Endothelial cell of umbilical vein (primary cell): Measurements from ENCODE around the gene CLIC3. TPM values are rescaled to one million over a fixed set of nuclear protein-coding genes. Genes with fewer than 3 reads are reported as not detected.

ENCODE experiments used
- BruUV-seq: library from RNA; stranded (reverse); fragments of 400-500 nt; replicated peaks from 2 replicates; lab custom pipeline; 2021; lab: Mats Ljungman, UMichigan
- CTCF ChIA-PET: fragments of 300-600, 350-600 bp; sonication (Branson Sonifier 250); formaldehyde crosslinking; loops from one replicate; lab custom pipeline; 2021; ENCODE audit warnings: antibody characterized with exemption, inconsistent platforms; lab: Charles Lee
- POLR2A ChIA-PET: fragments of 300-600, 350-600 bp; sonication (Branson Sonifier 250); formaldehyde crosslinking; loops from one replicate; lab custom pipeline; 2021; ENCODE audit warnings: antibody characterized with exemption, inconsistent platforms; lab: Charles Lee
- DNase-seq: peaks from one replicate; pipeline ENCODE4 v3.0.0-alpha.2; 2011; ENCODE audit warnings: low read depth, low spot score
- FAIRE-seq: peaks from 2 replicates; lab custom pipeline; 2011; peaks lifted over from hg19 to GRCh38; lab: Jason Lieb, UNC
- H2AFZ ChIP-seq: 2 replicates; pipeline ENCODE4 v1.6.0; 2012; ENCODE audit warnings: low read depth, low read length, control low read depth, inconsistent platforms
- H3K27ac ChIP-seq: 2 replicates; pipeline ENCODE4 v1.5.1; 2011; ENCODE audit warnings: low read depth, mild to moderate bottlenecking, control low read depth, low read length, moderate library complexity; ENCODE audit not compliant: insufficient read depth
- H3K27me3 ChIP-seq, 2 experiments: 2 replicates each; pipeline versions ENCODE4 v1.6.0 to v1.6.1; 2011; ENCODE audit warnings: low read length in 2 of 2, mixed read lengths in 1 of 2; ENCODE audit not compliant: control insufficient read depth in 2 of 2, insufficient read depth in 2 of 2
- H3K36me3 ChIP-seq, 2 experiments: 2 replicates in 1 of 2; 3 replicates in 1 of 2; pipeline ENCODE4 v1.5.1; 2011; ENCODE audit warnings: low read length in 2 of 2, mild to moderate bottlenecking in 1 of 2, moderate library complexity in 1 of 2; ENCODE audit not compliant: control insufficient read depth in 2 of 2, insufficient read depth in 2 of 2; ENCODE audit errors: extremely low read depth in 1 of 2
- H3K4me1 ChIP-seq: 3 replicates; pipeline ENCODE4 v1.5.1; 2011; ENCODE audit warnings: mild to moderate bottlenecking, low read length; ENCODE audit not compliant: control insufficient read depth, insufficient read depth; ENCODE audit errors: extremely low read depth
- H3K4me2 ChIP-seq: 2 replicates; pipeline ENCODE4 v1.6.1; 2011; ENCODE audit warnings: low read length, control low read depth, mixed read lengths; ENCODE audit not compliant: insufficient read depth
- H3K4me3 ChIP-seq, 3 experiments: fragments of 200-600 bp in 1 of 3; sonication (generic), shearing (Covaris generic) in 1 of 3; replicated peaks in 1 of 3; 2 replicates each; pipeline ENCODE4 v1.5.1; 2011 to 2016; ENCODE audit warnings: control low read depth in 3 of 3, low read length in 3 of 3, mild to moderate bottlenecking in 2 of 3, inconsistent platforms in 1 of 3, low read depth in 1 of 3, moderate library complexity in 1 of 3; ENCODE audit not compliant: insufficient read depth in 1 of 3
- H3K79me2 ChIP-seq: 2 replicates; pipeline ENCODE4 v1.6.0; 2012; ENCODE audit warnings: low read length, inconsistent platforms; ENCODE audit not compliant: control insufficient read depth, insufficient read depth
- H3K9ac ChIP-seq: replicated peaks from 2 replicates; pipeline ENCODE3; 2011; ENCODE audit warnings: low read length, control low read depth; ENCODE audit not compliant: insufficient read depth; ENCODE audit errors: extremely low read depth
- H3K9me1 ChIP-seq: replicated peaks from 3 replicates; pipeline ENCODE4 v1.6.0; 2011; ENCODE audit warnings: mild to moderate bottlenecking, low read length; ENCODE audit not compliant: control insufficient read depth, insufficient read depth; ENCODE audit errors: extremely low read depth
- H3K9me3 ChIP-seq: replicated peaks from 2 replicates; pipeline ENCODE4 v1.5.1; 2012; ENCODE audit warnings: low read length, inconsistent platforms; ENCODE audit not compliant: control insufficient read depth, insufficient read depth
- H4K20me1 ChIP-seq: replicated peaks from 2 replicates; pipeline ENCODE3; 2011; ENCODE audit warnings: mild to moderate bottlenecking, low read length; ENCODE audit not compliant: control insufficient read depth, insufficient read depth; ENCODE audit errors: extremely low read depth
- FOS ChIP-seq: IDR thresholded peaks from 2 replicates; pipeline ENCODE4 v1.6.1; 2011; ENCODE audit warnings: mild to moderate bottlenecking, low read length, moderate library complexity, borderline replicate concordance; ENCODE audit not compliant: insufficient read depth
- JUN ChIP-seq: IDR thresholded peaks from 2 replicates; pipeline ENCODE4 v1.6.1; 2011; ENCODE audit warnings: borderline replicate concordance, low read depth; ENCODE audit not compliant: insufficient read length, insufficient read depth
- POLR2A ChIP-seq: IDR thresholded peaks from 2 replicates; pipeline ENCODE4 v1.6.1; 2012; ENCODE audit warnings: low read depth, mild to moderate bottlenecking, control low read depth, low read length
- dilution Hi-C: fragments of 300-500 bp; cut with MboI; formaldehyde crosslinking; loops from one replicate; pipeline ENCODE4 v1.15.0; 2019; ENCODE audit warnings: low sequenced_read_pairs; ENCODE audit not compliant: extremely low pct_ligation_motif_present
- intact Hi-C: fragments of 100-400 bp; cut with micrococcal nuclease; formaldehyde crosslinking; loops from one replicate; pipeline ENCODE4 v1.10.0; 2022
- polyA plus RNA-seq, 4 experiments: library from polyadenylated mRNA; depleted of rRNA in 3 of 4; stranded (reverse) in 3 of 4; unstranded in 1 of 4; fragments of >200 nt; gene quantifications; 2 replicates each; pipeline versions ENCODE4 v1.2.1 to v1.2.3, GENCODE V29; 2011 to 2012; ENCODE audit warnings: missing spikeins in 1 of 4
- total RNA-seq: library from RNA; stranded (reverse); gene quantifications from 2 replicates; pipeline ENCODE4 v1.2.3, GENCODE V29; 2021

CLIC3 gene
- total and polyA plus RNA-seq, 2 donors (not counting 3 experiments of a cell fraction or from before 2014, with no cell fraction given) = 2.3 TPM; not detected in 1

- BruUV-seq = no TSS peak
- H3K79me2 ChIP-seq = peaks cover 26% of the 10 kb centered on the region
- DNase-seq = no peak
- POLR2A ChIA-PET = no interaction called here
- no peak overlapping the region for H2AFZ ChIP-seq
- H3K9me3 ChIP-seq = no peaks in the 10 kb centered on the region
- H3K4me3 ChIP-seq = no peak overlapping the region
- dilution Hi-C loops = loop anchor here (25.0 kb wide), 1 partner anchor 133 kb away; the partner anchor contains the start of gene RABL6
- FAIRE-seq = no peak
- H4K20me1 ChIP-seq = no peaks in the 10 kb centered on the region
- no peak overlapping the region for H3K9ac ChIP-seq
- H3K4me1 ChIP-seq = peaks cover 5% of the 10 kb centered on the region
- no peak overlapping the region for H3K27ac ChIP-seq
- no peaks in the 10 kb centered on the region for H3K9me1 ChIP-seq
- H3K27me3 ChIP-seq = no peaks in the 10 kb centered on the region
- intact Hi-C loops = loop anchor here (2.0 to 5.0 kb wide), 2 partner anchors 47 to 97 kb away; partner anchors contain the start of genes PAXX and PHPT1
- peaks cover 2 to 17% of the 10 kb centered on the region in 2 experiments for H3K36me3 ChIP-seq
- TF ChIP-seq POLR2A (no peak), JUN (no peak), FOS (no peak)
- CTCF ChIA-PET = interaction anchor here (0.8 kb wide), 1 partner anchor 84 kb away, joined by 3 read pairs; no protein-coding TSS in a partner anchor
- H3K4me2 ChIP-seq = no peak overlapping the region
These were observed 50.8 kb downstream of the CLIC3 start for GRCh38 chr9:136945333-136946227.

Other genes starting within 250 kb of the CLIC3 start
Only the 30 nearest of the 38 such genes appear.
- gene TMEM141, start 205.2 kb downstream of the CLIC3 start, total RNA-seq = 43.2 and 44.9 TPM in 2 replicates
- 129 and 146 TPM in 2 replicates for gene TMEM141, start 205.2 kb downstream of the CLIC3 start, polyA plus RNA-seq
- 0.37 TPM in 1 of 2 replicates, not detected in the other for gene CCDC183, start 200.2 kb downstream of the CLIC3 start, total RNA-seq
- gene CCDC183, start 200.2 kb downstream of the CLIC3 start, polyA plus RNA-seq = 0.50 and 0.60 TPM in 2 replicates
- 112 TPM in 2 replicates for gene RABL6, start 188.6 kb downstream of the CLIC3 start, total RNA-seq
- gene RABL6, start 188.6 kb downstream of the CLIC3 start, polyA plus RNA-seq = 60.8 and 61.3 TPM in 2 replicates
- 1.3 and 1.7 TPM in 2 replicates for gene AJM1, start 154.1 kb downstream of the CLIC3 start, total RNA-seq
- 0.30 and 0.32 TPM in 2 replicates for gene AJM1, start 154.1 kb downstream of the CLIC3 start, polyA plus RNA-seq
- gene PHPT1, start 147.2 kb downstream of the CLIC3 start, total RNA-seq = 139 and 165 TPM in 2 replicates
- gene PHPT1, start 147.2 kb downstream of the CLIC3 start, polyA plus RNA-seq = 319 and 376 TPM in 2 replicates
- 7.2 and 7.7 TPM in 2 replicates for gene MAMDC4, start 144.2 kb downstream of the CLIC3 start, total RNA-seq
- gene MAMDC4, start 144.2 kb downstream of the CLIC3 start, polyA plus RNA-seq = 3.6 and 4.7 TPM in 2 replicates
- 356 and 388 TPM in 2 replicates for gene EDF1, start 130.3 kb downstream of the CLIC3 start, total RNA-seq
- 411 and 478 TPM in 2 replicates for gene EDF1, start 130.3 kb downstream of the CLIC3 start, polyA plus RNA-seq
- gene TRAF2, start 110.1 kb downstream of the CLIC3 start, total RNA-seq = 21.5 and 23.1 TPM in 2 replicates
- gene TRAF2, start 110.1 kb downstream of the CLIC3 start, polyA plus RNA-seq = 10.3 and 10.9 TPM in 2 replicates
- gene FBXW5, start 51.8 kb downstream of the CLIC3 start, total RNA-seq = 95.6 and 97.3 TPM in 2 replicates
- 151 and 209 TPM in 2 replicates for gene FBXW5, start 51.8 kb downstream of the CLIC3 start, polyA plus RNA-seq
- gene C8G, start 51.3 kb downstream of the CLIC3 start, total RNA-seq = 1.4 and 1.9 TPM in 2 replicates
- gene C8G, start 51.3 kb downstream of the CLIC3 start, polyA plus RNA-seq = 0.47 and 0.70 TPM in 2 replicates
- 0.35 TPM in 1 of 2 replicates, not detected in the other for gene LCN12, start 44.3 kb downstream of the CLIC3 start, total RNA-seq
- gene LCN12, start 44.3 kb downstream of the CLIC3 start, polyA plus RNA-seq = 0.52 and 0.62 TPM in 2 replicates
- not detected in 2 replicates for gene PTGDS, start 19.1 kb downstream of the CLIC3 start, total RNA-seq
- not detected in 2 replicates for gene PTGDS, start 19.1 kb downstream of the CLIC3 start, polyA plus RNA-seq
- not detected in 2 replicates for gene LCNL1, start 13.6 kb downstream of the CLIC3 start, total RNA-seq
- gene LCNL1, start 13.6 kb downstream of the CLIC3 start, polyA plus RNA-seq = not detected in 2 replicates
- gene PAXX, start 4.1 kb downstream of the CLIC3 start, total RNA-seq = 35.0 and 38.7 TPM in 2 replicates
- 34.0 and 49.9 TPM in 2 replicates for gene PAXX, start 4.1 kb downstream of the CLIC3 start, polyA plus RNA-seq
- gene ABCA2, start 31.7 kb upstream of the CLIC3 start, total RNA-seq = 20.0 and 23.4 TPM in 2 replicates
- 29.1 and 41.2 TPM in 2 replicates for gene ABCA2, start 31.7 kb upstream of the CLIC3 start, polyA plus RNA-seq
- gene FUT7, start 35.5 kb upstream of the CLIC3 start, total RNA-seq = not detected in 2 replicates
- not detected in 2 replicates for gene FUT7, start 35.5 kb upstream of the CLIC3 start, polyA plus RNA-seq
- gene NPDC1, start 49.6 kb upstream of the CLIC3 start, total RNA-seq = 157 and 181 TPM in 2 replicates
- 115 and 144 TPM in 2 replicates for gene NPDC1, start 49.6 kb upstream of the CLIC3 start, polyA plus RNA-seq
- gene ENTPD2, start 57.5 kb upstream of the CLIC3 start, total RNA-seq = not detected in 2 replicates
- gene ENTPD2, start 57.5 kb upstream of the CLIC3 start, polyA plus RNA-seq = 0.03 TPM in 1 of 2 replicates, not detected in the other
- gene SAPCD2, start 74.0 kb upstream of the CLIC3 start, total RNA-seq = 24.3 and 27.8 TPM in 2 replicates
- gene SAPCD2, start 74.0 kb upstream of the CLIC3 start, polyA plus RNA-seq = 11.5 and 13.2 TPM in 2 replicates
- gene UAP1L1, start 80.9 kb upstream of the CLIC3 start, total RNA-seq = 38.1 and 41.7 TPM in 2 replicates
- gene UAP1L1, start 80.9 kb upstream of the CLIC3 start, polyA plus RNA-seq = 26.0 and 31.0 TPM in 2 replicates
- 67.7 and 75.3 TPM in 2 replicates for gene MAN1B1, start 90.4 kb upstream of the CLIC3 start, total RNA-seq
- gene MAN1B1, start 90.4 kb upstream of the CLIC3 start, polyA plus RNA-seq = 81.0 and 83.3 TPM in 2 replicates
- 118 and 149 TPM in 2 replicates for gene DPP7, start 118.2 kb upstream of the CLIC3 start, total RNA-seq
- gene DPP7, start 118.2 kb upstream of the CLIC3 start, polyA plus RNA-seq = 200 and 247 TPM in 2 replicates
- gene GRIN1, start 142.6 kb upstream of the CLIC3 start, total RNA-seq = not detected in 2 replicates
- gene GRIN1, start 142.6 kb upstream of the CLIC3 start, polyA plus RNA-seq = not detected in 2 replicates
- not detected in 2 replicates for gene LRRC26, start 173.5 kb upstream of the CLIC3 start, total RNA-seq
- gene LRRC26, start 173.5 kb upstream of the CLIC3 start, polyA plus RNA-seq = 0.08 TPM in 1 of 2 replicates, not detected in the other
- gene TMEM210, start 175.5 kb upstream of the CLIC3 start, total RNA-seq = not detected in 2 replicates
- gene TMEM210, start 175.5 kb upstream of the CLIC3 start, polyA plus RNA-seq = not detected in 2 replicates
- 69.2 and 70.0 TPM in 2 replicates for gene ANAPC2, start 192.0 kb upstream of the CLIC3 start, total RNA-seq
- gene ANAPC2, start 192.0 kb upstream of the CLIC3 start, polyA plus RNA-seq = 44.8 and 57.5 TPM in 2 replicates
- 89.0 and 90.5 TPM in 2 replicates for gene SSNA1, start 192.1 kb upstream of the CLIC3 start, total RNA-seq
- 146 and 162 TPM in 2 replicates for gene SSNA1, start 192.1 kb upstream of the CLIC3 start, polyA plus RNA-seq
- gene TPRN, start 204.2 kb upstream of the CLIC3 start, total RNA-seq = 12.1 and 12.4 TPM in 2 replicates
- gene TPRN, start 204.2 kb upstream of the CLIC3 start, polyA plus RNA-seq = 4.3 and 5.7 TPM in 2 replicates
- 25.6 and 29.6 TPM in 2 replicates for gene TMEM203, start 209.1 kb upstream of the CLIC3 start, total RNA-seq
- 39.8 and 40.4 TPM in 2 replicates for gene TMEM203, start 209.1 kb upstream of the CLIC3 start, polyA plus RNA-seq
- gene NDOR1, start 209.1 kb upstream of the CLIC3 start, total RNA-seq = 23.4 and 26.7 TPM in 2 replicates
- 13.5 and 18.0 TPM in 2 replicates for gene NDOR1, start 209.1 kb upstream of the CLIC3 start, polyA plus RNA-seq